Measurements from ENCODE around the gene TSHB.

Gene TSHB

GRCh38 chr1:115062542-115063004 lies 32.9 kb downstream of the TSHB start:
- DNase-seq, result no peak

- DNase-seq, result no peak
These were observed 33.7 kb downstream of the TSHB start for GRCh38 chr1:115063228-115063901.

- no peak for DNase-seq
These were observed 34.8 kb downstream of the TSHB start for GRCh38 chr1:115064461-115064860.

GRCh38 chr1:115065021-115065420 lies 35.4 kb downstream of the TSHB start:
- no peak for DNase-seq

- DNase-seq, result no peak
These were observed 37.7 kb downstream of the TSHB start for GRCh38 chr1:115067161-115067859.

- no peak for DNase-seq
These were observed 39.4 kb downstream of the TSHB start for GRCh38 chr1:115068826-115069585.

GRCh38 chr1:115069659-115070308 lies 40.2 kb downstream of the TSHB start:
- DNase-seq, result no peak

- DNase-seq, result no peak
These were observed 41.5 kb downstream of the TSHB start for GRCh38 chr1:115071012-115071664.

GRCh38 chr1:115073298-115074087 lies 43.9 kb downstream of the TSHB start:
- no peak for DNase-seq

GRCh38 chr1:115074839-115075534 lies 45.4 kb downstream of the TSHB start:
- no peak for DNase-seq

- DNase-seq, result no peak
These were observed 46.8 kb downstream of the TSHB start for GRCh38 chr1:115076384-115076915.

GRCh38 chr1:115077286-115077983 lies 47.8 kb downstream of the TSHB start:
- DNase-seq, result no peak

GRCh38 chr1:115077984-115078330 lies 48.3 kb downstream of the TSHB start:
- no peak for DNase-seq

GRCh38 chr1:115078708-115079107 lies 49.1 kb downstream of the TSHB start:
- DNase-seq, result no peak

- DNase-seq, result no peak
These were observed 53.3 kb downstream of the TSHB start for GRCh38 chr1:115082949-115083348.
